ENCODE data around the gene VPS72. TPM values are rescaled to one million over a fixed set of nuclear protein-coding genes. Genes with fewer than 3 reads are reported as not detected.

VPS72 gene
- total and polyA plus RNA-seq, 10 of the 15 experiments (the other 5 are each of a cell fraction or from before 2014, with no cell fraction given), result 6.7 to 77.8 (median 58.1) TPM

GRCh38 chr1:151146412-151147131 is 43.4 kb downstream of the VPS72 start, which contains the start of gene SEMA6C:
Gene SEMA6C, minus strand, starts transcription at chr1:151146631. Its CDS starts 4,010 bp downstream, at chr1:151142621.
- H3K4me2 ChIP-seq (ENCODE audit: control insufficient read depth, insufficient read depth), result peak within 1 kb of the TSS; percentile 99
- ChIA-PET SMC1A (ENCODE audit: uncharacterized antibody, unreplicated experiment) (no interaction called here), POLR2A (no interaction called here), RAD21 (ENCODE audit: unreplicated experiment) (interaction anchor here (1.4 kb wide), 1 partner anchor 10 kb away, joined by 8 read pairs; the partner anchor contains the start of gene TNFAIP8L2), CTCF (interaction anchor here (0.6 to 1.2 kb wide), 3 partner anchors 9 to 528 kb away, joined by 3 to 5 read pairs (median 3); no protein-coding TSS in a partner anchor)
- 2% methylated on average over 38 of the region's 61 CpGs for WGBS (ENCODE audit: insufficient coverage, insufficient replicate concordance, low lambda C conversion rate, missing lambda C conversion rate)
- no peaks in the 10 kb centered on the region for H3K36me3 ChIP-seq (ENCODE audit: control insufficient read depth in 2 of 2, insufficient read depth in 2 of 2, low read length in 1 of 2)
- peak within 1 kb of the TSS; percentile 94 for H2AFZ ChIP-seq (ENCODE audit: control insufficient read depth, low read depth, low read length)
- peak; percentile 7 for FAIRE-seq
- peak within 1 kb of the TSS; percentile 83 for H3K4me3 ChIP-seq
- no peaks in the 10 kb centered on the region for H3K79me2 ChIP-seq (ENCODE audit: control insufficient read depth, insufficient read depth, low read length)
- ATAC-seq, result peak; percentile 100
- no peaks in the 10 kb centered on the region; the same call in 1 of the 2 replicates for H3K4me1 ChIP-seq (ENCODE audit: control insufficient read depth, insufficient read depth, low read length)
- no peaks in the 10 kb centered on the region; the same call in 1 of the 2 replicates for H4K20me1 ChIP-seq (ENCODE audit: control insufficient read depth, insufficient read depth)
- intact Hi-C loops (cut with micrococcal nuclease; ENCODE audit: unreplicated experiment), result no loop called here
- peak within 1 kb of the TSS; percentile 54; the same call in 1 of the 2 replicates for H3K9ac ChIP-seq (ENCODE audit: control insufficient read depth, insufficient read depth, low read length)
- no peaks in the 10 kb centered on the region for H3K9me3 ChIP-seq (replicated peaks; ENCODE audit: control insufficient read depth, insufficient read depth, low read length)
- peaks cover 0 to 8% of the 10 kb centered on the region in 2 experiments for H3K27me3 ChIP-seq (replicated peaks in 1 of 2; ENCODE audit: control insufficient read depth in 2 of 2, insufficient read depth in 2 of 2, low read length in 1 of 2)
- BruUV-seq (replicated peaks), result no TSS peak
- in situ Hi-C loops (cut with MboI), result no loop called here
- DNase-seq (ENCODE audit: low read depth, low spot score), result peak; percentile 48
- H3K27ac ChIP-seq (ENCODE audit: control insufficient read depth, insufficient read depth), result no peak within 1 kb of the TSS
- TF ChIP-seq RCOR1 (conservative IDR thresholded peaks at IDR 0.05; ENCODE audit: low read depth, low read length) (no peak), KDM1A (IDR thresholded peaks at IDR 0.05; ENCODE audit: borderline replicate concordance) (no peak), E2F4 (IDR thresholded peaks at IDR 0.05; ENCODE audit: low read depth, low read length) (no peak), CREB1 (IDR thresholded peaks at IDR 0.05; ENCODE audit: low read depth) (no peak), CREM (IDR thresholded peaks at IDR 0.05; ENCODE audit: low read depth) (no peak), ZNF207 (IDR thresholded peaks at IDR 0.05; ENCODE audit: borderline replicate concordance) (no peak), E4F1 (IDR thresholded peaks at IDR 0.05; ENCODE audit: borderline replicate concordance, partially characterized antibody) (no peak), PKNOX1 (IDR thresholded peaks at IDR 0.05) (peak; percentile 47; the same call in 1 of the 2 replicates), POU2F2 (IDR thresholded peaks at IDR 0.05; ENCODE audit: borderline replicate concordance, low read depth, low read length) (no peak), POLR2AphosphoS2 (IDR thresholded peaks at IDR 0.05; ENCODE audit: low read depth, low read length) (no peak), USF1 (IDR thresholded peaks at IDR 0.05; ENCODE audit: borderline replicate concordance, extremely low read length, insufficient read depth, low read depth, low read length) (no peak), NFXL1 (IDR thresholded peaks at IDR 0.05; ENCODE audit: borderline replicate concordance) (no peak), GABPA (IDR thresholded peaks at IDR 0.05; ENCODE audit: low read depth) (no peak), ATF2 (IDR thresholded peaks at IDR 0.05; ENCODE audit: low read length) (no peak), SP1 (IDR thresholded peaks at IDR 0.05; ENCODE audit: low read depth, low read length) (peak; percentile 82), RB1 (IDR thresholded peaks at IDR 0.05; ENCODE audit: borderline replicate concordance) (no peak)
